ENCODE data around the gene MEG3.

DNA sequence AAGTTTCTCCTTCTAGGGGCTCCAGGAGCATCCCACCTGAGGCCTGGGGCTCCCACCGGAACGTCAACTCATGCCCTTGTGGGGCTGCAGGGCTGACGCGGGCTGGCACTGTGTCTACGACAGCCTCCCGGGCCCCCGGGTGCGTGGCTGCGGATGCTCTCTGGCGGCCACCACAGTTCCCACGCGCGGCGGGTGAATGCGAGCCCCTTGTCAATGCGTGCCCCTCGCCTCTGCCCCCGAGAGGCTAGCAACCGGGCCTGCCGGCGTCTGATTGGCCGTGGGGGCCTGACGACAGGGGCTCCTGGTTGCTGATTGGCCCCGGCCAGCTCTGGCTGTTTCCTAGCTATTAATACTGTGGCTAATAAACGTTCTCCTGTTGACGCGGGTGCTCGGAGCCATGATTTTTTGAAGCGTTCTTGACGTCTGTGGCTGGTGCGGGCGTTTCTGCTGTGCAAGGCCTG lies 1.8 kb upstream of the MEG3 start:
- TF ChIP-seq POLR2AphosphoS5 (IDR thresholded peaks at IDR 0.05): no peak
- no peak for TF ChIP-seq CTCF (IDR thresholded peaks at IDR 0.05)

All from suprapubic skin (tissue), 3 donors.